Neural progenitor cell (in vitro differentiated cells): Measurements from ENCODE around the gene SPON1. TPM values are rescaled to one million over a fixed set of nuclear protein-coding genes. Genes with fewer than 3 reads are reported as not detected.

ENCODE experiments used
- DNase-seq: peaks from one replicate; pipeline ENCODE4 v3.0.0-alpha.2; 2016; ENCODE audit warnings: low spot score
- H2AFZ ChIP-seq: fragments of 200-600 bp; sonication (generic); replicated peaks from 2 replicates; pipeline ENCODE4 v1.6.1; 2016; ENCODE audit warnings: antibody characterized with exemption
- H3F3A ChIP-seq: fragments of 200-600 bp; sonication (generic); 2 replicates; pipeline ENCODE4 v1.6.1; 2016; ENCODE audit warnings: antibody characterized with exemption, low read depth
- H3K27ac ChIP-seq: fragments of 200-600 bp; sonication (generic); 2 replicates; pipeline ENCODE4 v1.5.1; 2016; ENCODE audit warnings: mild to moderate bottlenecking
- H3K27me3 ChIP-seq: fragments of 200-600 bp; sonication (generic); 2 replicates; pipeline ENCODE4 v1.6.1; 2016; ENCODE audit warnings: mild to moderate bottlenecking, moderate library complexity
- H3K36me3 ChIP-seq: fragments of 200-600 bp; sonication (generic); 2 replicates; pipeline ENCODE4 v1.5.1; 2016
- H3K4me1 ChIP-seq: fragments of 200-600 bp; sonication (generic); 2 replicates; pipeline ENCODE4 v1.6.1; 2016; ENCODE audit warnings: mixed run types
- H3K4me2 ChIP-seq: fragments of 200-600 bp; sonication (generic); 2 replicates; pipeline ENCODE4 v1.6.1; 2016
- H3K4me3 ChIP-seq: fragments of 200-600 bp; sonication (generic); 2 replicates; pipeline ENCODE4 v1.5.1; 2016
- H3K79me2 ChIP-seq: fragments of 200-600 bp; sonication (generic); 2 replicates; pipeline ENCODE4 v1.6.1; 2016; ENCODE audit warnings: low read depth
- H3K9ac ChIP-seq: fragments of 200-600 bp; sonication (generic); 2 replicates; pipeline ENCODE4 v1.6.1; 2016
- H3K9me3 ChIP-seq: fragments of 200-600 bp; sonication (generic); 2 replicates; pipeline ENCODE4 v1.5.1; 2016; ENCODE audit warnings: low read depth
- H4K20me1 ChIP-seq: fragments of 200-600 bp; sonication (generic); 2 replicates; pipeline ENCODE4 v1.6.1; 2016; ENCODE audit warnings: low read depth
- H3K27ac Mint-ChIP-seq: 3 replicates; pipeline ENCODE4 v1.8.0; 2021; ENCODE audit warnings: mixed read lengths
- H3K27me3 Mint-ChIP-seq: 2 replicates; pipeline ENCODE4 v1.8.0; 2022; ENCODE audit warnings: low read depth, mild to moderate bottlenecking, inconsistent platforms, moderate library complexity, mixed read lengths; ENCODE audit not compliant: insufficient read depth
- H3K36me3 Mint-ChIP-seq: 3 replicates; pipeline ENCODE4 v1.8.0; 2021; ENCODE audit warnings: mixed read lengths
- H3K4me1 Mint-ChIP-seq: 3 replicates; pipeline ENCODE4 v1.8.0; 2021; ENCODE audit warnings: mixed read lengths
- H3K4me3 Mint-ChIP-seq: 3 replicates; pipeline ENCODE4 v1.8.0; 2021; ENCODE audit warnings: mild to moderate bottlenecking, moderate library complexity, mixed read lengths
- H3K9me3 Mint-ChIP-seq: 3 replicates; pipeline ENCODE4 v1.8.0; 2020; ENCODE audit warnings: mixed read lengths
- EZH2 ChIP-seq: fragments of 200-600 bp; sonication (generic); IDR thresholded peaks from 2 replicates; pipeline ENCODE4 v1.6.1; 2017; ENCODE audit warnings: antibody characterized with exemption, mild to moderate bottlenecking, moderate library complexity
- EZH2phosphoT487 ChIP-seq: fragments of 200-600 bp; sonication (generic); IDR thresholded peaks from 2 replicates; pipeline ENCODE4 v1.6.1; 2017; ENCODE audit warnings: antibody characterized with exemption
- total RNA-seq: library from RNA; depleted of rRNA; stranded (reverse); fragments of >200 nt; gene quantifications from 2 replicates; pipeline ENCODE4 v1.2.3, GENCODE V29; 2015; ENCODE audit warnings: low replicate concordance
- TF ChIP-seq, protein P1 (sequence below): fragments of 200-600 bp; sonication (generic); IDR thresholded peaks from 2 replicates; pipeline ENCODE4 v1.5.1; 2017; ENCODE audit warnings: antibody characterized with exemption, mild to moderate bottlenecking

Gene SPON1
- total RNA-seq, 1 donor from 2014 or later: 35.4 TPM

DNA sequence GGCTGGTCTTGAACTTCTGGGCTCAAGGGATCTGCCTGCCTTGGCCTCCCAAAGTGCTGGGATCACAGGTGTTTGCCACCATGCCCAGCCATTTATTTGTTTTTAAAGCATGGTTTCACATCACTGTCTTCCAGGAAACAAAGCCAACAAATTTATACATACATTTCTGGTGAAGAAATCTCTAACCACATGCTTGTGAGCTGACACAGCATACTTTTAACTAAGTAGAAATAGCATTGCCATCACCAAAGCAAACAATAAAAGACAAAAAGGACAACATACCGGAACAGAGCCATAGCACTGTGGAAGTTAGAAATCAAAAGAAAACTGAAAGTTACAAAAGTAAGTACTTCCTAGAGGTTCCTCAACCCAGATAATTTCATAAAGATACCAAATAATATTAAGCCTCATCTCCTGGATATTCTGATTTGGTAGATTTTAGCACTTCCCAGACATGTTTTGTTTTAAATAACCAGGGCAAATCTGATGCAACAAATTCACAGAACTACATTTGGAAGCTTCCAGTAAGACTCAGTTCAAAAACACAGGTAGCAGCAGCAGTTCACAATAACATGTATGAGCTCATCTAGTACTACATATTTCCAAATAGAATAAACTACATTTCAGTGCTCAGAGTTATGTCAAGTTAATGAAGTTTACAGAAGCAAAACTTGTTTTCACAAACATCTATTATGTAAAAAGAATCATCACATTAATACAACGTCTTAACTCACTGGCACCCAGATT is 325.8 kb downstream of the SPON1 start:
- no peak overlapping the region for H3K4me2 ChIP-seq
- no peak for TF ChIP-seq EZH2
- TF ChIP-seq EZH2phosphoT487: no peak
- TF ChIP-seq, protein P1, sequence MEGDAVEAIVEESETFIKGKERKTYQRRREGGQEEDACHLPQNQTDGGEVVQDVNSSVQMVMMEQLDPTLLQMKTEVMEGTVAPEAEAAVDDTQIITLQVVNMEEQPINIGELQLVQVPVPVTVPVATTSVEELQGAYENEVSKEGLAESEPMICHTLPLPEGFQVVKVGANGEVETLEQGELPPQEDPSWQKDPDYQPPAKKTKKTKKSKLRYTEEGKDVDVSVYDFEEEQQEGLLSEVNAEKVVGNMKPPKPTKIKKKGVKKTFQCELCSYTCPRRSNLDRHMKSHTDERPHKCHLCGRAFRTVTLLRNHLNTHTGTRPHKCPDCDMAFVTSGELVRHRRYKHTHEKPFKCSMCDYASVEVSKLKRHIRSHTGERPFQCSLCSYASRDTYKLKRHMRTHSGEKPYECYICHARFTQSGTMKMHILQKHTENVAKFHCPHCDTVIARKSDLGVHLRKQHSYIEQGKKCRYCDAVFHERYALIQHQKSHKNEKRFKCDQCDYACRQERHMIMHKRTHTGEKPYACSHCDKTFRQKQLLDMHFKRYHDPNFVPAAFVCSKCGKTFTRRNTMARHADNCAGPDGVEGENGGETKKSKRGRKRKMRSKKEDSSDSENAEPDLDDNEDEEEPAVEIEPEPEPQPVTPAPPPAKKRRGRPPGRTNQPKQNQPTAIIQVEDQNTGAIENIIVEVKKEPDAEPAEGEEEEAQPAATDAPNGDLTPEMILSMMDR: no peak
- DNase-seq: no peak
- Mint-ChIP-seq H3K4me1 (peaks cover 7% of the 10 kb centered on the region), H3K27me3 (no peaks in the 10 kb centered on the region), H3K27ac (no peak overlapping the region), H3K4me3 (no peak overlapping the region), H3K36me3 (peaks cover 15% of the 10 kb centered on the region), H3K9me3 (no peaks in the 10 kb centered on the region)
- peaks cover 3% of the 10 kb centered on the region for H3K4me1 ChIP-seq
- no peaks in the 10 kb centered on the region for H3K36me3 ChIP-seq
- H3K79me2 ChIP-seq: peaks cover 2% of the 10 kb centered on the region
- no peak overlapping the region for H3K27ac ChIP-seq
- no peaks in the 10 kb centered on the region for H3K9me3 ChIP-seq
- no peak overlapping the region for H2AFZ ChIP-seq
- no peak overlapping the region for H3K4me3 ChIP-seq
- H4K20me1 ChIP-seq: peaks cover 12% of the 10 kb centered on the region
- H3K9ac ChIP-seq: no peak overlapping the region
- no peaks in the 10 kb centered on the region for H3K27me3 ChIP-seq
- no peaks in the 10 kb centered on the region for H3F3A ChIP-seq

GRCh38 chr11:14290422-14290821 is 327.9 kb downstream of the SPON1 start:
- no peak overlapping the region for H3K9ac ChIP-seq
- H3F3A ChIP-seq: no peaks in the 10 kb centered on the region
- H2AFZ ChIP-seq: no peak overlapping the region
- peaks cover 7% of the 10 kb centered on the region for H3K79me2 ChIP-seq
- H4K20me1 ChIP-seq: peaks cover 12% of the 10 kb centered on the region
- no peaks in the 10 kb centered on the region for H3K9me3 ChIP-seq
- H3K4me1 Mint-ChIP-seq: peaks cover 7% of the 10 kb centered on the region
- no peaks in the 10 kb centered on the region for H3K27me3 ChIP-seq
- no peaks in the 10 kb centered on the region for H3K27me3 Mint-ChIP-seq
- H3K27ac ChIP-seq: no peak overlapping the region
- H3K9me3 Mint-ChIP-seq: no peaks in the 10 kb centered on the region
- H3K4me3 Mint-ChIP-seq: no peak overlapping the region
- H3K4me2 ChIP-seq: no peak overlapping the region
- peaks cover 5% of the 10 kb centered on the region for H3K36me3 ChIP-seq
- peaks cover 21% of the 10 kb centered on the region for H3K36me3 Mint-ChIP-seq
- TF ChIP-seq, protein P1: peak; percentile 23
- TF ChIP-seq EZH2: no peak
- DNase-seq: peak; percentile 52
- H3K4me3 ChIP-seq: no peak overlapping the region
- H3K27ac Mint-ChIP-seq: no peak overlapping the region
- H3K4me1 ChIP-seq: peaks cover 3% of the 10 kb centered on the region

GRCh38 chr11:14299921-14300320 is 337.4 kb downstream of the SPON1 start:
- H3K27ac Mint-ChIP-seq: no peak overlapping the region
- Histone ChIP-seq H3K27ac (no peak overlapping the region), H3K79me2 (peaks cover 99% of the 10 kb centered on the region), H3K9me3 (no peaks in the 10 kb centered on the region), H3K4me2 (no peak overlapping the region), H4K20me1 (peaks cover 29% of the 10 kb centered on the region), H3K27me3 (no peaks in the 10 kb centered on the region), H3F3A (peaks cover 4% of the 10 kb centered on the region), H2AFZ (no peak overlapping the region), H3K4me1 (peaks cover 8% of the 10 kb centered on the region), H3K36me3 (no peaks in the 10 kb centered on the region), H3K9ac (no peak overlapping the region), H3K4me3 (no peak overlapping the region)
- no peak overlapping the region for H3K4me3 Mint-ChIP-seq
- H3K9me3 Mint-ChIP-seq: no peaks in the 10 kb centered on the region
- no peaks in the 10 kb centered on the region for H3K27me3 Mint-ChIP-seq
- no peak for DNase-seq
- H3K36me3 Mint-ChIP-seq: peaks cover 2% of the 10 kb centered on the region
- H3K4me1 Mint-ChIP-seq: no peaks in the 10 kb centered on the region
- TF ChIP-seq EZH2: no peak
- TF ChIP-seq, protein P1: no peak
- TF ChIP-seq EZH2phosphoT487: no peak
